GM12878 (cell line): ENCODE results near the gene CUL9. TPM values are rescaled to one million over a fixed set of nuclear protein-coding genes. Genes with fewer than 3 reads are reported as not detected.

Experiments used
- ATAC-seq: fragments of 200-7000 bp; cut with Tn5 transposase; 3 replicates; pipeline ENCODE4 v1.9.1; 2020; ENCODE audit warnings: mild to moderate bottlenecking, moderate library complexity
- BruUV-seq: library from RNA; stranded (reverse); fragments of 400-500 nt; replicated peaks from 2 replicates; lab custom pipeline; 2021; lab: Mats Ljungman, UMichigan
- CTCF ChIA-PET: fragments of 300-600 bp; sonication (Branson Sonifier 250); formaldehyde crosslinking; extraction: SDS; loops from one replicate; lab custom pipeline; 2021; ENCODE audit warnings: inconsistent platforms; lab: Yijun Ruan, JAX
- POLR2A ChIA-PET: fragments of 350-600 bp; formaldehyde crosslinking; extraction: SDS; loops from one replicate; lab custom pipeline; 2021; ENCODE audit warnings: inconsistent platforms; lab: Charles Lee
- RAD21 ChIA-PET: fragments of 300-600 bp; sonication (Branson Sonifier 250); formaldehyde crosslinking; loops from one replicate; lab custom pipeline; 2023; ENCODE audit warnings: antibody characterized with exemption; ENCODE audit not compliant: unreplicated experiment; lab: Charles Lee
- SMC1A ChIA-PET: fragments of 300-600 bp; sonication (Branson Sonifier 250); formaldehyde crosslinking; loops from one replicate; lab custom pipeline; 2023; ENCODE audit not compliant: unreplicated experiment, uncharacterized antibody; lab: Charles Lee
- DNase-seq: peaks from one replicate; pipeline ENCODE4 v3.0.0-alpha.2; 2011; ENCODE audit warnings: low read depth, low spot score
- FAIRE-seq: peaks from 3 replicates; lab custom pipeline; 2011; peaks lifted over from hg19 to GRCh38; lab: Jason Lieb, UNC
- H2AFZ ChIP-seq: 2 replicates; pipeline ENCODE4 v1.6.0; 2011; ENCODE audit warnings: low read depth, low read length, control low read depth; ENCODE audit not compliant: control insufficient read depth
- H3K27ac ChIP-seq: 2 replicates; pipeline ENCODE4 v1.5.1; 2011; ENCODE audit warnings: control low read depth; ENCODE audit not compliant: control insufficient read depth, insufficient read depth
- H3K27me3 ChIP-seq, 2 experiments: replicated peaks in 1 of 2; 2 replicates each; pipeline versions ENCODE4 v1.6.0 to v1.6.1; 2011; ENCODE audit warnings: low read length in 1 of 2; ENCODE audit not compliant: control insufficient read depth in 2 of 2, insufficient read depth in 2 of 2
- H3K36me3 ChIP-seq, 2 experiments: 2 replicates each; pipeline ENCODE4 v1.5.1; 2011; ENCODE audit warnings: low read length in 1 of 2; ENCODE audit not compliant: control insufficient read depth in 2 of 2, insufficient read depth in 2 of 2
- H3K4me1 ChIP-seq: 2 replicates; pipeline ENCODE4 v1.6.1; 2011; ENCODE audit warnings: mild to moderate bottlenecking, low read length, moderate library complexity, mixed read lengths; ENCODE audit not compliant: control insufficient read depth, insufficient read depth
- H3K4me2 ChIP-seq: 2 replicates; pipeline ENCODE4 v1.6.0; 2011; ENCODE audit warnings: control low read depth; ENCODE audit not compliant: control insufficient read depth, insufficient read depth
- H3K4me3 ChIP-seq: fragments of 200-600 bp; sonication (generic); 2 replicates; pipeline ENCODE4 v1.5.1; 2016
- H3K79me2 ChIP-seq: 2 replicates; pipeline ENCODE4 v1.6.0; 2011; ENCODE audit warnings: low read length; ENCODE audit not compliant: control insufficient read depth, insufficient read depth
- H3K9ac ChIP-seq: 2 replicates; pipeline ENCODE4 v1.8.0; 2011; ENCODE audit warnings: low read length, control low read depth, mixed read lengths; ENCODE audit not compliant: control insufficient read depth, insufficient read depth
- H3K9me3 ChIP-seq: replicated peaks from 3 replicates; pipeline ENCODE4 v1.5.1; 2011; ENCODE audit warnings: mild to moderate bottlenecking, low read length; ENCODE audit not compliant: control insufficient read depth, insufficient read depth
- H4K20me1 ChIP-seq: 2 replicates; pipeline ENCODE4 v1.6.0; 2011; ENCODE audit not compliant: control insufficient read depth, insufficient read depth
- JUNB ChIP-seq: IDR thresholded peaks from 2 replicates; pipeline ENCODE4 v1.6.1; 2016; ENCODE audit warnings: antibody characterized with exemption, mild to moderate bottlenecking
- MTA2 ChIP-seq: fragments of 450-650 bp; IDR thresholded peaks from 2 replicates; pipeline ENCODE4 v1.6.1; 2016; ENCODE audit warnings: low read depth, mild to moderate bottlenecking, moderate library complexity
- NFIC ChIP-seq: IDR thresholded peaks from 2 replicates; pipeline ENCODE4 v1.6.1; 2012; ENCODE audit warnings: low read depth, mild to moderate bottlenecking, inconsistent platforms, low read length, moderate library complexity
- SIN3A ChIP-seq: IDR thresholded peaks from 2 replicates; pipeline ENCODE4 v1.6.1; 2012; ENCODE audit warnings: low read depth, low read length, improper control_type of control experiment
- USF2 ChIP-seq: IDR thresholded peaks from 2 replicates; pipeline ENCODE4 v1.6.1; 2011; ENCODE audit warnings: low read depth, low read length, improper control_type of control experiment, borderline replicate concordance
- ZSCAN29 ChIP-seq: fragments of 450-650 bp; IDR thresholded peaks from 2 replicates; pipeline ENCODE4 v1.6.1; 2017; ENCODE audit warnings: mild to moderate bottlenecking, moderate library complexity
- ZZZ3 ChIP-seq: IDR thresholded peaks from 2 replicates; pipeline ENCODE4 v1.6.1; 2011; ENCODE audit warnings: low read depth; ENCODE audit not compliant: control insufficient read depth, insufficient read length
- WGBS: methylation state at CpG from one replicate; pipeline ENCODE4 v1.1.6; 2016; ENCODE audit warnings: low lambda C conversion rate; ENCODE audit not compliant: insufficient replicate concordance, insufficient coverage; ENCODE audit errors: missing lambda C conversion rate; 5-methylcytosine and 5-hydroxymethylcytosine counted together
- in situ Hi-C: fragments of 300-500 bp; cut with MboI; formaldehyde crosslinking; loops from 9 replicates; pipeline ENCODE4 v1.14.3; 2018; ENCODE audit warnings: mixed read lengths
- intact Hi-C: fragments of 100-400 bp; cut with micrococcal nuclease; formaldehyde crosslinking; loops from one replicate; pipeline ENCODE4 v1.14.2; 2022; ENCODE audit not compliant: unreplicated experiment
- polyA plus RNA-seq, 11 experiments: library from polyadenylated mRNA; depleted of rRNA in 4 of 11; unstranded in 6 of 11; stranded (reverse) in 5 of 11; fragments of >200 nt; fragmentation: Nextera tagmentation in 4 of 11; fragmentation: Illumina TruSeq in 1 of 11; extraction: Ambion mirVana in 4 of 11; extraction: Trizol in 1 of 11; gene quantifications; 1 replicate in 1 of 11; 2 replicates in 10 of 11; pipeline versions ENCODE4 v1.2.1 to v1.2.3, GENCODE V29; 2011 to 2016; ENCODE audit warnings: inconsistent platforms in 2 of 11, missing spikeins in 2 of 11, low read depth in 1 of 11
- total RNA-seq, 4 experiments: library from RNA; depleted of rRNA in 3 of 4; stranded (reverse); fragments of >200 nt in 3 of 4; fragmentation: Illumina TruSeq in 1 of 4; extraction: Trizol in 1 of 4; gene quantifications; 2 replicates each; pipeline versions ENCODE4 v1.2.1 to v1.2.3, GENCODE V29; 2013 to 2021
- TF ChIP-seq, protein P1 (sequence below): IDR thresholded peaks from 2 replicates; pipeline ENCODE4 v1.6.1; 2012; ENCODE audit warnings: low read length, inconsistent platforms
- TF ChIP-seq, protein P2 (sequence below): fragments of 450-650 bp; IDR thresholded peaks from 2 replicates; pipeline ENCODE4 v1.6.1; 2017; ENCODE audit warnings: mild to moderate bottlenecking, low read depth, inconsistent platforms; ENCODE audit not compliant: poor library complexity, severe bottlenecking
- TF ChIP-seq, protein P3 (sequence below): fragments of 150-350 bp; IDR thresholded peaks from 2 replicates; pipeline ENCODE4 v1.6.1; 2016; ENCODE audit warnings: low read depth, low read length
- TF ChIP-seq, protein P4 (sequence below): fragments of 150-350 bp; IDR thresholded peaks from 2 replicates; pipeline ENCODE4 v1.6.1; 2014; ENCODE audit warnings: mild to moderate bottlenecking, low read depth, low read length

CUL9 gene
- total and polyA plus RNA-seq, 10 of the 15 experiments (the other 5 are each of a cell fraction or from before 2014, with no cell fraction given): 1.2 to 48.3 (median 17.2) TPM

DNA sequence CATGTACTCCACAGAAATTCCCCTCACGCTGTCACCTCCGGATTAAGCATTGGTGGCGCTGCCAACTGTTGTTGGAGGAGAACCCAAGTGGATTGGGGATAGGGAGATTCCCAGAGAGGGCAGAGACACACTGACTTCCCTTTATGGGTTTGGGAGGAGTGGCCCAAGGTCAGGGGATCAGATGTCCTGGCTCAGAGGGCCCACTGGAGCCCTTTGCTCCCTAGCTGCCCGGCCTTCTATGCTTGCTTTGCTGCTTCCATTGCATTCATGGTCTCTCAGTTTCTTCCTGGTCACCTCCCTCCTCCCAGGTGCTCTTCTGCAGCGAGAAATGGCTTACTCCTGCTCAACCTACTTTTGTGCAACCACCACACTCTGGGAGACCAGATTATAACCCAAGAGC is 14.3 kb downstream of the CUL9 start:
- no TSS peak for BruUV-seq
- no peak for FAIRE-seq
- intact Hi-C loops (no loop called here), in situ Hi-C loops (no loop called here)
- ChIA-PET CTCF (no interaction called here), SMC1A (no interaction called here), POLR2A (no interaction called here), RAD21 (no interaction called here)
- Histone ChIP-seq H3K79me2 (no peaks in the 10 kb centered on the region), H3K4me1 (no peaks in the 10 kb centered on the region), H3K4me2 (no peak overlapping the region), H3K36me3 (peaks cover 2 to 17% of the 10 kb centered on the region in 2 experiments), H3K9me3 (no peaks in the 10 kb centered on the region), H4K20me1 (no peaks in the 10 kb centered on the region), H3K4me3 (no peak overlapping the region), H2AFZ (no peak overlapping the region), H3K27ac (no peak overlapping the region), H3K27me3 (no peaks in the 10 kb centered on the region), H3K9ac (no peak overlapping the region)
- WGBS: 100% methylated on average over 5 of the region's 5 CpGs
- no peak for ATAC-seq
- TF ChIP-seq MTA2: no peak
- TF ChIP-seq, protein P1, sequence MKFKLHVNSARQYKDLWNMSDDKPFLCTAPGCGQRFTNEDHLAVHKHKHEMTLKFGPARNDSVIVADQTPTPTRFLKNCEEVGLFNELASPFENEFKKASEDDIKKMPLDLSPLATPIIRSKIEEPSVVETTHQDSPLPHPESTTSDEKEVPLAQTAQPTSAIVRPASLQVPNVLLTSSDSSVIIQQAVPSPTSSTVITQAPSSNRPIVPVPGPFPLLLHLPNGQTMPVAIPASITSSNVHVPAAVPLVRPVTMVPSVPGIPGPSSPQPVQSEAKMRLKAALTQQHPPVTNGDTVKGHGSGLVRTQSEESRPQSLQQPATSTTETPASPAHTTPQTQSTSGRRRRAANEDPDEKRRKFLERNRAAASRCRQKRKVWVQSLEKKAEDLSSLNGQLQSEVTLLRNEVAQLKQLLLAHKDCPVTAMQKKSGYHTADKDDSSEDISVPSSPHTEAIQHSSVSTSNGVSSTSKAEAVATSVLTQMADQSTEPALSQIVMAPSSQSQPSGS: no peak
- TF ChIP-seq, protein P2, sequence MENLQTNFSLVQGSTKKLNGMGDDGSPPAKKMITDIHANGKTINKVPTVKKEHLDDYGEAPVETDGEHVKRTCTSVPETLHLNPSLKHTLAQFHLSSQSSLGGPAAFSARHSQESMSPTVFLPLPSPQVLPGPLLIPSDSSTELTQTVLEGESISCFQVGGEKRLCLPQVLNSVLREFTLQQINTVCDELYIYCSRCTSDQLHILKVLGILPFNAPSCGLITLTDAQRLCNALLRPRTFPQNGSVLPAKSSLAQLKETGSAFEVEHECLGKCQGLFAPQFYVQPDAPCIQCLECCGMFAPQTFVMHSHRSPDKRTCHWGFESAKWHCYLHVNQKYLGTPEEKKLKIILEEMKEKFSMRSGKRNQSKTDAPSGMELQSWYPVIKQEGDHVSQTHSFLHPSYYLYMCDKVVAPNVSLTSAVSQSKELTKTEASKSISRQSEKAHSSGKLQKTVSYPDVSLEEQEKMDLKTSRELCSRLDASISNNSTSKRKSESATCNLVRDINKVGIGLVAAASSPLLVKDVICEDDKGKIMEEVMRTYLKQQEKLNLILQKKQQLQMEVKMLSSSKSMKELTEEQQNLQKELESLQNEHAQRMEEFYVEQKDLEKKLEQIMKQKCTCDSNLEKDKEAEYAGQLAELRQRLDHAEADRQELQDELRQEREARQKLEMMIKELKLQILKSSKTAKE: no peak
- no peak for TF ChIP-seq JUNB
- no peak for TF ChIP-seq USF2
- no peak for TF ChIP-seq SIN3A
- no peak for TF ChIP-seq ZZZ3
- TF ChIP-seq, protein P3, sequence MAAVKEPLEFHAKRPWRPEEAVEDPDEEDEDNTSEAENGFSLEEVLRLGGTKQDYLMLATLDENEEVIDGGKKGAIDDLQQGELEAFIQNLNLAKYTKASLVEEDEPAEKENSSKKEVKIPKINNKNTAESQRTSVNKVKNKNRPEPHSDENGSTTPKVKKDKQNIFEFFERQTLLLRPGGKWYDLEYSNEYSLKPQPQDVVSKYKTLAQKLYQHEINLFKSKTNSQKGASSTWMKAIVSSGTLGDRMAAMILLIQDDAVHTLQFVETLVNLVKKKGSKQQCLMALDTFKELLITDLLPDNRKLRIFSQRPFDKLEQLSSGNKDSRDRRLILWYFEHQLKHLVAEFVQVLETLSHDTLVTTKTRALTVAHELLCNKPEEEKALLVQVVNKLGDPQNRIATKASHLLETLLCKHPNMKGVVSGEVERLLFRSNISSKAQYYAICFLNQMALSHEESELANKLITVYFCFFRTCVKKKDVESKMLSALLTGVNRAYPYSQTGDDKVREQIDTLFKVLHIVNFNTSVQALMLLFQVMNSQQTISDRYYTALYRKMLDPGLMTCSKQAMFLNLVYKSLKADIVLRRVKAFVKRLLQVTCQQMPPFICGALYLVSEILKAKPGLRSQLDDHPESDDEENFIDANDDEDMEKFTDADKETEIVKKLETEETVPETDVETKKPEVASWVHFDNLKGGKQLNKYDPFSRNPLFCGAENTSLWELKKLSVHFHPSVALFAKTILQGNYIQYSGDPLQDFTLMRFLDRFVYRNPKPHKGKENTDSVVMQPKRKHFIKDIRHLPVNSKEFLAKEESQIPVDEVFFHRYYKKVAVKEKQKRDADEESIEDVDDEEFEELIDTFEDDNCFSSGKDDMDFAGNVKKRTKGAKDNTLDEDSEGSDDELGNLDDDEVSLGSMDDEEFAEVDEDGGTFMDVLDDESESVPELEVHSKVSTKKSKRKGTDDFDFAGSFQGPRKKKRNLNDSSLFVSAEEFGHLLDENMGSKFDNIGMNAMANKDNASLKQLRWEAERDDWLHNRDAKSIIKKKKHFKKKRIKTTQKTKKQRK: no peak
- TF ChIP-seq, protein P4, sequence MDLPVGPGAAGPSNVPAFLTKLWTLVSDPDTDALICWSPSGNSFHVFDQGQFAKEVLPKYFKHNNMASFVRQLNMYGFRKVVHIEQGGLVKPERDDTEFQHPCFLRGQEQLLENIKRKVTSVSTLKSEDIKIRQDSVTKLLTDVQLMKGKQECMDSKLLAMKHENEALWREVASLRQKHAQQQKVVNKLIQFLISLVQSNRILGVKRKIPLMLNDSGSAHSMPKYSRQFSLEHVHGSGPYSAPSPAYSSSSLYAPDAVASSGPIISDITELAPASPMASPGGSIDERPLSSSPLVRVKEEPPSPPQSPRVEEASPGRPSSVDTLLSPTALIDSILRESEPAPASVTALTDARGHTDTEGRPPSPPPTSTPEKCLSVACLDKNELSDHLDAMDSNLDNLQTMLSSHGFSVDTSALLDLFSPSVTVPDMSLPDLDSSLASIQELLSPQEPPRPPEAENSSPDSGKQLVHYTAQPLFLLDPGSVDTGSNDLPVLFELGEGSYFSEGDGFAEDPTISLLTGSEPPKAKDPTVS: no peak
- TF ChIP-seq ZSCAN29: no peak
- TF ChIP-seq NFIC: no peak
- no peak for DNase-seq
